GM18502 (cell line): Measurements from ENCODE around the gene PIP.
"Not testable (repeated sequence)": the region's sequence is repeated elsewhere in the genome, so short reads cannot be mapped to it uniquely, and the experiment has no call there.

Experiments
- ATAC-seq: cut with Tn5 transposase; IDR thresholded peaks from one replicate; pipeline ENCODE4 v1.9.1; 2021; ENCODE audit warnings: mild to moderate bottlenecking; ENCODE audit not compliant: unreplicated experiment, poor library complexity

Gene PIP

GRCh38 chr7:143131781-143132180 lies at the start of gene PIP:
Gene PIP (plus strand): TSS chr7:143132077. CDS start chr7:143132117, 40 bp downstream.
- ATAC-seq = no peak

- peak; percentile 70 for ATAC-seq
Measured at GRCh38 chr7:143085109-143085508, 46.8 kb upstream of the PIP start.

GRCh38 chr7:143085610-143086009 lies 46.3 kb upstream of the PIP start:
- not testable (repeated sequence) for ATAC-seq

- ATAC-seq = not testable (repeated sequence)
Measured at GRCh38 chr7:143088549-143089231, 43.2 kb upstream of the PIP start.

- ATAC-seq = no peak
Measured at GRCh38 chr7:143096146-143096545, 35.7 kb upstream of the PIP start.

GRCh38 chr7:143099579-143099978 lies 32.3 kb upstream of the PIP start:
- not testable (repeated sequence) for ATAC-seq

- ATAC-seq = no peak
Measured at GRCh38 chr7:143104759-143105158, 27.1 kb upstream of the PIP start.

- not testable (repeated sequence) for ATAC-seq
Measured at GRCh38 chr7:143108019-143108418, 23.9 kb upstream of the PIP start.

GRCh38 chr7:143117395-143117794 lies 14.5 kb upstream of the PIP start:
- ATAC-seq = no peak

- ATAC-seq = no peak
Measured at GRCh38 chr7:143120691-143121405, 11.0 kb upstream of the PIP start.

- not testable (repeated sequence) for ATAC-seq
Measured at GRCh38 chr7:143123326-143123725, 8.6 kb upstream of the PIP start.

- ATAC-seq = no peak
Measured at GRCh38 chr7:143126146-143126545, 5.7 kb upstream of the PIP start.

GRCh38 chr7:143129051-143129450 lies 2.8 kb upstream of the PIP start:
- ATAC-seq = no peak

- ATAC-seq = no peak
Measured at GRCh38 chr7:143129477-143129876, 2.4 kb upstream of the PIP start.

GRCh38 chr7:143130541-143130940 lies 1.3 kb upstream of the PIP start:
- no peak for ATAC-seq

GRCh38 chr7:143147070-143147469 lies 15.2 kb downstream of the PIP start:
- ATAC-seq = no peak

GRCh38 chr7:143148050-143148449 lies 16.2 kb downstream of the PIP start:
- ATAC-seq = no peak

GRCh38 chr7:143148651-143149050 lies 16.8 kb downstream of the PIP start:
- no peak for ATAC-seq

- ATAC-seq = not testable (repeated sequence)
Measured at GRCh38 chr7:143150696-143151095, 18.8 kb downstream of the PIP start.

GRCh38 chr7:143158617-143159016 lies 26.7 kb downstream of the PIP start:
- not testable (repeated sequence) for ATAC-seq

- no peak for ATAC-seq
Measured at GRCh38 chr7:143171697-143172096, 39.8 kb downstream of the PIP start.

GRCh38 chr7:143172354-143172753 lies 40.5 kb downstream of the PIP start:
- no peak for ATAC-seq
